ENCODE data around the gene GRIK2.

The GRIK2 gene

GRCh38 chr6:101645770-101646169 is 252.3 kb downstream of the GRIK2 start:
- DNase-seq, result no peak

- no peak for DNase-seq
These were observed 257.0 kb downstream of the GRIK2 start for GRCh38 chr6:101650402-101651100.

- DNase-seq, result no peak
These were observed 258.6 kb downstream of the GRIK2 start for GRCh38 chr6:101652079-101652478.

- no peak for DNase-seq
These were observed 261.6 kb downstream of the GRIK2 start for GRCh38 chr6:101655109-101655508.

- DNase-seq, result no peak
These were observed 268.8 kb downstream of the GRIK2 start for GRCh38 chr6:101662111-101662897.

- DNase-seq, result no peak
These were observed 269.6 kb downstream of the GRIK2 start for GRCh38 chr6:101663100-101663499.

- no peak for DNase-seq
These were observed 272.7 kb downstream of the GRIK2 start for GRCh38 chr6:101666256-101666655.

- no peak for DNase-seq
These were observed 275.1 kb downstream of the GRIK2 start for GRCh38 chr6:101668496-101669030.

- DNase-seq, result no peak
These were observed 282.7 kb downstream of the GRIK2 start for GRCh38 chr6:101676187-101676586.

- DNase-seq, result no peak
These were observed 289.4 kb downstream of the GRIK2 start for GRCh38 chr6:101682937-101683336.

GRCh38 chr6:101683884-101684283 is 290.4 kb downstream of the GRIK2 start:
- DNase-seq, result no peak

- DNase-seq, result no peak
These were observed 293.1 kb downstream of the GRIK2 start for GRCh38 chr6:101686653-101687052.

GRCh38 chr6:101689156-101689555 is 295.6 kb downstream of the GRIK2 start:
- no peak for DNase-seq

- DNase-seq, result no peak
These were observed 296.2 kb downstream of the GRIK2 start for GRCh38 chr6:101689695-101690094.

- DNase-seq, result no peak
These were observed 307.1 kb downstream of the GRIK2 start for GRCh38 chr6:101700655-101701054.

- no peak for DNase-seq
These were observed 309.8 kb downstream of the GRIK2 start for GRCh38 chr6:101703311-101703710.

- no peak for DNase-seq
These were observed 312.4 kb downstream of the GRIK2 start for GRCh38 chr6:101705866-101706265.

- DNase-seq, result no peak
These were observed 313.1 kb downstream of the GRIK2 start for GRCh38 chr6:101706576-101706975.

GRCh38 chr6:101711518-101711917 is 318.0 kb downstream of the GRIK2 start:
- no peak for DNase-seq

- DNase-seq, result no peak
These were observed 322.9 kb downstream of the GRIK2 start for GRCh38 chr6:101716387-101716786.

GRCh38 chr6:101716810-101717209 is 323.3 kb downstream of the GRIK2 start:
- no peak for DNase-seq

GRCh38 chr6:101719521-101719920 is 326.0 kb downstream of the GRIK2 start:
- DNase-seq, result no peak

GRCh38 chr6:101722471-101722870 is 329.0 kb downstream of the GRIK2 start:
- no peak for DNase-seq

GRCh38 chr6:101722991-101723579 is 329.6 kb downstream of the GRIK2 start:
- DNase-seq, result no peak
